Astrocyte (in vitro differentiated cells and primary cell): ENCODE measurements around the gene L3MBTL2. TPM values are rescaled to one million over a fixed set of nuclear protein-coding genes. Genes with fewer than 3 reads are reported as not detected.

Experiments used
- DNase-seq: peaks from one replicate; pipeline ENCODE4 v3.0.0-alpha.2; 2010; ENCODE audit warnings: low read depth
- FAIRE-seq: peaks from 2 replicates; lab custom pipeline; 2011; peaks lifted over from hg19 to GRCh38; lab: Jason Lieb, UNC
- H2AFZ ChIP-seq: 2 replicates; pipeline ENCODE4 v1.6.0; 2012; ENCODE audit warnings: low read depth, low read length, inconsistent platforms
- H3K27ac ChIP-seq: 2 replicates; pipeline ENCODE4 v1.5.1; 2011; ENCODE audit warnings: low read depth, low read length, inconsistent platforms
- H3K27me3 ChIP-seq: 2 replicates; pipeline ENCODE4 v1.6.0; 2011; ENCODE audit warnings: low read length, inconsistent platforms; ENCODE audit not compliant: insufficient read depth
- H3K36me3 ChIP-seq: 2 replicates; pipeline ENCODE4 v1.5.1; 2011; ENCODE audit warnings: low read length, inconsistent platforms; ENCODE audit not compliant: insufficient read depth
- H3K4me1 ChIP-seq: 2 replicates; pipeline ENCODE4 v1.5.1; 2011; ENCODE audit warnings: low read length, inconsistent platforms; ENCODE audit not compliant: insufficient read depth
- H3K4me2 ChIP-seq: 2 replicates; pipeline ENCODE4 v1.6.0; 2012; ENCODE audit warnings: low read length, inconsistent platforms
- H3K4me3 ChIP-seq: 2 replicates; pipeline ENCODE4 v1.5.1; 2011; ENCODE audit warnings: low read depth, mild to moderate bottlenecking, low read length, inconsistent platforms; ENCODE audit not compliant: insufficient read depth
- H3K79me2 ChIP-seq: 2 replicates; pipeline ENCODE4 v1.6.0; 2012; ENCODE audit warnings: mild to moderate bottlenecking, low read length, inconsistent platforms; ENCODE audit not compliant: insufficient read depth
- H3K9ac ChIP-seq: 2 replicates; pipeline ENCODE4 v1.6.0; 2012; ENCODE audit warnings: mild to moderate bottlenecking, low read length, inconsistent platforms
- H3K9me3 ChIP-seq: 2 replicates; pipeline ENCODE4 v1.5.1; 2012; ENCODE audit warnings: low read depth, mild to moderate bottlenecking, low read length, inconsistent platforms; ENCODE audit not compliant: insufficient read depth
- H4K20me1 ChIP-seq: 2 replicates; pipeline ENCODE4 v1.6.0; 2012; ENCODE audit warnings: low read length, inconsistent platforms; ENCODE audit not compliant: insufficient read depth
- H3K27ac Mint-ChIP-seq: one replicate; pipeline ENCODE4 v1.8.0; 2021; ENCODE audit warnings: mild to moderate bottlenecking, mixed read lengths; ENCODE audit not compliant: unreplicated experiment
- H3K27me3 Mint-ChIP-seq: one replicate; pipeline ENCODE4 v1.8.0; 2021; ENCODE audit warnings: low read depth, mixed read lengths; ENCODE audit not compliant: unreplicated experiment
- H3K36me3 Mint-ChIP-seq: one replicate; pipeline ENCODE4 v1.8.0; 2021; ENCODE audit warnings: low read depth, mixed read lengths; ENCODE audit not compliant: unreplicated experiment
- H3K4me1 Mint-ChIP-seq: one replicate; pipeline ENCODE4 v1.8.0; 2021; ENCODE audit warnings: low read depth, mixed read lengths; ENCODE audit not compliant: unreplicated experiment
- H3K4me3 Mint-ChIP-seq: one replicate; pipeline ENCODE4 v1.8.0; 2021; ENCODE audit warnings: mild to moderate bottlenecking, moderate library complexity, mixed read lengths; ENCODE audit not compliant: unreplicated experiment
- H3K9me3 Mint-ChIP-seq: one replicate; pipeline ENCODE4 v1.8.0; 2021; ENCODE audit warnings: mild to moderate bottlenecking, mixed read lengths; ENCODE audit not compliant: unreplicated experiment
- EZH2 ChIP-seq: IDR thresholded peaks from 2 replicates; pipeline ENCODE4 v1.6.1; 2012; ENCODE audit warnings: mild to moderate bottlenecking, low read length, inconsistent platforms; ENCODE audit not compliant: insufficient read depth
- total RNA-seq: library from RNA; stranded (reverse); gene quantifications from 2 replicates; pipeline ENCODE4 v1.2.1, GENCODE V29; 2021
- TF ChIP-seq, protein P1 (sequence below): IDR thresholded peaks from 2 replicates; pipeline ENCODE4 v1.5.1; 2011; ENCODE audit warnings: low read depth, mild to moderate bottlenecking, inconsistent platforms, low read length, moderate library complexity; ENCODE audit not compliant: insufficient read depth

The L3MBTL2 gene
- total RNA-seq, 1 donor from 2014 or later, result 20.6 TPM

DNA sequence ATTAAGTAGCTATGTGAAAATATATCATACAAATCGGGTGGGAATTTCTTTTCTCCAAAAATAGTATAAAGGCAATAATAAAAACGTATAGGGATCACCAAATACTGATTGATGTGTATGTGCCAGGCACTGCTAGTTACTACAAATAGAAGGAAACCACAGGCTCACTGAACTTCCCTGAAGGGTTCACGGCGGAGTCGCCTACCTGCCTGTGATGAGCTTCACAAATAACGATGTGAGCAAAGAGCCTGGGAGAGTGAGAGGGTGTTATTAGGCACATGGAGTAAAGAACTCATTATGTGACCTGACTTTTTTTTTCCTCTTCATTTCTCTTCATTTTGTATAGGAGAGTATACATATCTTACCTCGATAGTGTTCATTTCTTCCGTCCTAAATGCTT is 36.0 kb upstream of the L3MBTL2 start:
- H3K4me2 ChIP-seq, result no peak overlapping the region
- H3K4me3 ChIP-seq, result no peak overlapping the region
- H3K4me1 Mint-ChIP-seq, result no peaks in the 10 kb centered on the region
- no peaks in the 10 kb centered on the region for H3K4me1 ChIP-seq
- no peaks in the 10 kb centered on the region for H3K27me3 Mint-ChIP-seq
- no peak overlapping the region for H3K4me3 Mint-ChIP-seq
- DNase-seq, result no peak
- no peaks in the 10 kb centered on the region for H3K27me3 ChIP-seq
- H3K9me3 ChIP-seq, result no peaks in the 10 kb centered on the region
- no peak for FAIRE-seq
- peaks cover 32% of the 10 kb centered on the region for H4K20me1 ChIP-seq
- no peak overlapping the region for H2AFZ ChIP-seq
- no peak overlapping the region for H3K27ac Mint-ChIP-seq
- no peaks in the 10 kb centered on the region for H3K9me3 Mint-ChIP-seq
- H3K36me3 Mint-ChIP-seq, result peaks cover 11% of the 10 kb centered on the region
- peaks cover 58% of the 10 kb centered on the region for H3K36me3 ChIP-seq
- peaks cover 7% of the 10 kb centered on the region for H3K79me2 ChIP-seq
- no peak overlapping the region for H3K27ac ChIP-seq
- TF ChIP-seq EZH2, result no peak
- TF ChIP-seq, protein P1, sequence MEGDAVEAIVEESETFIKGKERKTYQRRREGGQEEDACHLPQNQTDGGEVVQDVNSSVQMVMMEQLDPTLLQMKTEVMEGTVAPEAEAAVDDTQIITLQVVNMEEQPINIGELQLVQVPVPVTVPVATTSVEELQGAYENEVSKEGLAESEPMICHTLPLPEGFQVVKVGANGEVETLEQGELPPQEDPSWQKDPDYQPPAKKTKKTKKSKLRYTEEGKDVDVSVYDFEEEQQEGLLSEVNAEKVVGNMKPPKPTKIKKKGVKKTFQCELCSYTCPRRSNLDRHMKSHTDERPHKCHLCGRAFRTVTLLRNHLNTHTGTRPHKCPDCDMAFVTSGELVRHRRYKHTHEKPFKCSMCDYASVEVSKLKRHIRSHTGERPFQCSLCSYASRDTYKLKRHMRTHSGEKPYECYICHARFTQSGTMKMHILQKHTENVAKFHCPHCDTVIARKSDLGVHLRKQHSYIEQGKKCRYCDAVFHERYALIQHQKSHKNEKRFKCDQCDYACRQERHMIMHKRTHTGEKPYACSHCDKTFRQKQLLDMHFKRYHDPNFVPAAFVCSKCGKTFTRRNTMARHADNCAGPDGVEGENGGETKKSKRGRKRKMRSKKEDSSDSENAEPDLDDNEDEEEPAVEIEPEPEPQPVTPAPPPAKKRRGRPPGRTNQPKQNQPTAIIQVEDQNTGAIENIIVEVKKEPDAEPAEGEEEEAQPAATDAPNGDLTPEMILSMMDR, result no peak
- H3K9ac ChIP-seq, result no peak overlapping the region

DNA sequence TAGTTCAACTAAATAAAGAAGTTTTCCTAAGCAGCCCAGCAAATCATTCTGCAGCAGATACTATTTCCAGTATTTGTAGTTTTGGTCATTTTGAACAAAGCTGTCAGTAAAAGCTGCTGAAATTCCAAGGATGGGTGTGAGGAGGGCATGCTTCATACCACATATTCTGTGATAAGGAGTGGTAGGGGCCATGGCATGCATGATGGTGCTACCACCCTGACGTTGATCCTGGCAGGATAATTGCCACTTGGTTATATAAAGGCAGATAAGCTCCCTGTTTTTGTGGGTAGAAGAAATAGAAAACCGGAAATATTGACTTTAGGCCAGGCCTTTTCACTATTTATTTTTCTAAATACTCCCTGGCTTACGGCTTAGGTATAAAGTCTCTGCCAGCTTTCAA is 33.1 kb upstream of the L3MBTL2 start:
- H3K9me3 ChIP-seq, result no peaks in the 10 kb centered on the region
- Mint-ChIP-seq H3K4me1 (peaks cover 7% of the 10 kb centered on the region), H3K4me3 (no peak overlapping the region), H3K9me3 (no peaks in the 10 kb centered on the region), H3K36me3 (peaks cover 20% of the 10 kb centered on the region), H3K27me3 (no peaks in the 10 kb centered on the region), H3K27ac (no peak overlapping the region)
- no peaks in the 10 kb centered on the region for H3K4me1 ChIP-seq
- H3K36me3 ChIP-seq, result peaks cover 71% of the 10 kb centered on the region
- FAIRE-seq (no peak), DNase-seq (no peak)
- H4K20me1 ChIP-seq, result peaks cover 45% of the 10 kb centered on the region
- no peak overlapping the region for H3K4me2 ChIP-seq
- H3K4me3 ChIP-seq, result no peak overlapping the region
- no peaks in the 10 kb centered on the region for H3K27me3 ChIP-seq
- H3K27ac ChIP-seq, result no peak overlapping the region
- no peak overlapping the region for H3K9ac ChIP-seq
- TF ChIP-seq, protein P1, result no peak
- peaks cover 4% of the 10 kb centered on the region for H3K79me2 ChIP-seq
- no peak overlapping the region for H2AFZ ChIP-seq

DNA sequence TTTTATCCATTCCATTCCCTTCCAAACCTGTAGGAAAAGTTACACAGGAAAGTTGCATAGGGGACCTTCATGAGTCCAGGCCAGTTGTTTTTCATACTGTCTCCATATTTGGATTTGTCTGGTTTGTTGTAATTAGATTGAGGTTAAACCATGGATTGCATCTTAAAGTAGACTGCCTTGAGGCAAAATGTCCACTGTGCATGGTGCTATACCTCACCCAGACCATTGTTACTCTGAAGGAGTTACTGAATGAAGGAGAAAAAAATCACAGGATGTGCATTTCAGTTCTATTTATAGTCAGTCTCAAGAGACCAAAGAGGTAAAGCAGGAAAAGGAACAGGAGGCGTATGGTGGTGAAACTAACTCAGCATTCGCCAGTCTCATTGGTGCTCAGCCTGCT is 29.6 kb upstream of the L3MBTL2 start:
- Histone ChIP-seq H3K4me3 (no peak overlapping the region), H3K27me3 (no peaks in the 10 kb centered on the region), H3K79me2 (peaks cover 14% of the 10 kb centered on the region), H3K4me2 (no peak overlapping the region), H3K9me3 (no peaks in the 10 kb centered on the region), H3K9ac (no peak overlapping the region), H3K36me3 (peaks cover 75% of the 10 kb centered on the region), H3K27ac (no peak overlapping the region), H2AFZ (no peak overlapping the region), H3K4me1 (no peaks in the 10 kb centered on the region), H4K20me1 (peaks cover 52% of the 10 kb centered on the region)
- DNase-seq, result no peak
- H3K27me3 Mint-ChIP-seq, result no peaks in the 10 kb centered on the region
- FAIRE-seq, result no peak
- TF ChIP-seq EZH2, result no peak
- TF ChIP-seq, protein P1, result no peak
- peaks cover 7% of the 10 kb centered on the region for H3K4me1 Mint-ChIP-seq
- no peak overlapping the region for H3K4me3 Mint-ChIP-seq
- peak overlapping the region; percentile 58 for H3K27ac Mint-ChIP-seq
- no peaks in the 10 kb centered on the region for H3K9me3 Mint-ChIP-seq
- peaks cover 28% of the 10 kb centered on the region for H3K36me3 Mint-ChIP-seq
